Erythroblast (primary cell): ENCODE data around the gene CASP8AP2.

Experiments used
- GATA1 ChIP-seq: IDR thresholded peaks from 2 replicates; pipeline ENCODE4 v1.6.1; 2011; ENCODE audit warnings: low read depth, mild to moderate bottlenecking, control low read depth, low read length, moderate library complexity
- POLR2A ChIP-seq: IDR thresholded peaks from 2 replicates; pipeline ENCODE4 v1.6.1; 2011; ENCODE audit warnings: mild to moderate bottlenecking, low read length

DNA sequence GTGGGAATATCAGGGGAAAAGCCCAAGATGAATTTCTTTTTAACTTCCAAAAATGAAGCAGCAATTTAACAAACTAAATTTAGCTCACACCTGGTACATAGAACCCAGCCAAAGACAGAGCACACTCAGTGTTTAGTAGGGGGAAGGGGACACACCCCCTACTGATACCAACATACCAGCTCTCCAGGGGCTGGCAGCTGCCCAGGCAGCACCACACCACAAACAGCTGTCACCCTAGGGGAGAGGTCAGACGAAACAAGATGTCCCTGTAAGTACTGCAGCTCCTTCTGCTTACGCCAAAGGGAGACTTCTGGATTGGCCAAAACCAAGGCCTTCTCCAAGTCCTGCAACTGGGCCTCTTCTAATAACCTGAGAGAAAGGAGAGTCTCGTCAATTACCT lies 36.1 kb upstream of the CASP8AP2 start:
- TF ChIP-seq POLR2A = no peak
- TF ChIP-seq GATA1 = no peak
